ENCODE measurements around the gene CADM1.

Gene CADM1

GRCh38 chr11:115362997-115363396, 141.2 kb downstream of the CADM1 start:
- TF ChIP-seq CTCF (IDR thresholded peaks at IDR 0.05; ENCODE audit: low read length) = no peak
- TF ChIP-seq EZH2phosphoT487 (IDR thresholded peaks at IDR 0.05; ENCODE audit: low read length) = no peak
- TF ChIP-seq EZH2 (optimal IDR thresholded peaks at IDR 0.05; ENCODE audit: low read depth, low read length) = no peak
- no peaks in the 10 kb centered on the region for H3K4me1 ChIP-seq (ENCODE audit: low read length)
- DNase-seq = no peak
- no peaks in the 10 kb centered on the region for H3K27me3 ChIP-seq (replicated peaks; ENCODE audit: insufficient read depth, low read length)
- no peak overlapping the region for H3K27ac ChIP-seq (ENCODE audit: low read length)
- H3K79me2 ChIP-seq (ENCODE audit: low read length) = peaks cover 20% of the 10 kb centered on the region
- H3K4me2 ChIP-seq (ENCODE audit: low read depth, low read length) = no peak overlapping the region
- H3K9me3 ChIP-seq (replicated peaks; ENCODE audit: insufficient read depth, low read length) = no peaks in the 10 kb centered on the region
- H4K20me1 ChIP-seq (ENCODE audit: insufficient read depth, low read length) = no peaks in the 10 kb centered on the region
- H3F3A ChIP-seq (ENCODE audit: insufficient read depth, low read length) = no peaks in the 10 kb centered on the region
- H3K36me3 ChIP-seq (replicated peaks; ENCODE audit: insufficient read depth, low read length) = no peaks in the 10 kb centered on the region
- H3K9me2 ChIP-seq (replicated peaks; ENCODE audit: insufficient read depth, low read length) = no peaks in the 10 kb centered on the region
- no peak overlapping the region for H3K9ac ChIP-seq (ENCODE audit: low read length)
- H2AFZ ChIP-seq (ENCODE audit: low read length) = no peak overlapping the region
- no peak overlapping the region for H3K4me3 ChIP-seq (ENCODE audit: low read length)

DNA sequence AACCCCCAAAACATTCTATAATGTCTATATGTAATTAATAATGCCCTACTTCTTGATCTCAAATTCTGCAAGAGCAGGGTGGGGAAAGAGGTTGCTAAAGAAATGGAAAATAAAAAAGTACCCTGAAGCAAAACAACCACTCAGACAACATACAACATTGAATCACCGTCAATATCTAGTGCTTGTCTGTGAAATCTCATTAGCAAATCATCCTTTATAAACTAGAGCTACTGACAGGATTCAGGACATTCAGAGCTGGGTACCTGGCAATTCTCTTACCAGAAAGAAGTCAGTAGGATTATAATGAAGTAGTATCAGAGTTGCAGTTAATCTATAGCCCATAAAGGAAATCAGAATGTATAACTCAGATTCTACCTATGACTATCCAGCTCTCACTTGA, 143.2 kb downstream of the CADM1 start:
- no peak overlapping the region for H3K4me3 ChIP-seq (ENCODE audit: low read length)
- peaks cover 12% of the 10 kb centered on the region; the same call in 1 of the 2 replicates for H3K79me2 ChIP-seq (ENCODE audit: low read length)
- no peak overlapping the region for H3K9ac ChIP-seq (ENCODE audit: low read length)
- no peaks in the 10 kb centered on the region for H4K20me1 ChIP-seq (ENCODE audit: insufficient read depth, low read length)
- H3F3A ChIP-seq (ENCODE audit: insufficient read depth, low read length) = no peaks in the 10 kb centered on the region
- no peak for DNase-seq
- no peak overlapping the region for H3K27ac ChIP-seq (ENCODE audit: low read length)
- no peaks in the 10 kb centered on the region for H3K9me2 ChIP-seq (replicated peaks; ENCODE audit: insufficient read depth, low read length)
- H3K4me2 ChIP-seq (ENCODE audit: low read depth, low read length) = no peak overlapping the region
- H2AFZ ChIP-seq (ENCODE audit: low read length) = no peak overlapping the region
- H3K9me3 ChIP-seq (replicated peaks; ENCODE audit: insufficient read depth, low read length) = no peaks in the 10 kb centered on the region
- H3K4me1 ChIP-seq (ENCODE audit: low read length) = no peaks in the 10 kb centered on the region
- TF ChIP-seq CTCF (IDR thresholded peaks at IDR 0.05; ENCODE audit: low read length) = no peak
- no peak for TF ChIP-seq EZH2phosphoT487 (IDR thresholded peaks at IDR 0.05; ENCODE audit: low read length)
- TF ChIP-seq EZH2 (optimal IDR thresholded peaks at IDR 0.05; ENCODE audit: low read depth, low read length) = no peak
- no peaks in the 10 kb centered on the region for H3K36me3 ChIP-seq (replicated peaks; ENCODE audit: insufficient read depth, low read length)
- H3K27me3 ChIP-seq (replicated peaks; ENCODE audit: insufficient read depth, low read length) = no peaks in the 10 kb centered on the region

GRCh38 chr11:115360186-115360824, 143.9 kb downstream of the CADM1 start:
- no peak for TF ChIP-seq EZH2 (optimal IDR thresholded peaks at IDR 0.05; ENCODE audit: low read depth, low read length)
- no peak for TF ChIP-seq CTCF (IDR thresholded peaks at IDR 0.05; ENCODE audit: low read length)
- TF ChIP-seq EZH2phosphoT487 (IDR thresholded peaks at IDR 0.05; ENCODE audit: low read length) = no peak
- Histone ChIP-seq H3F3A (ENCODE audit: insufficient read depth, low read length) (no peaks in the 10 kb centered on the region), H3K4me1 (ENCODE audit: low read length) (no peaks in the 10 kb centered on the region), H4K20me1 (ENCODE audit: insufficient read depth, low read length) (no peaks in the 10 kb centered on the region), H3K4me3 (ENCODE audit: low read length) (no peak overlapping the region), H3K9me2 (replicated peaks; ENCODE audit: insufficient read depth, low read length) (no peaks in the 10 kb centered on the region), H3K27ac (ENCODE audit: low read length) (no peak overlapping the region), H3K9ac (ENCODE audit: low read length) (no peak overlapping the region), H3K9me3 (replicated peaks; ENCODE audit: insufficient read depth, low read length) (no peaks in the 10 kb centered on the region), H2AFZ (ENCODE audit: low read length) (no peak overlapping the region), H3K27me3 (replicated peaks; ENCODE audit: insufficient read depth, low read length) (no peaks in the 10 kb centered on the region), H3K36me3 (replicated peaks; ENCODE audit: insufficient read depth, low read length) (no peaks in the 10 kb centered on the region), H3K4me2 (ENCODE audit: low read depth, low read length) (no peak overlapping the region), H3K79me2 (ENCODE audit: low read length) (peaks cover 8% of the 10 kb centered on the region; the same call in 1 of the 2 replicates)
- no peak for DNase-seq
